Pericardium fibroblast (primary cell): ENCODE measurements around the gene TMEM161A. TPM values are rescaled to one million over a fixed set of nuclear protein-coding genes. Genes with fewer than 3 reads are reported as not detected.

Experiments
- total RNA-seq: library from RNA; depleted of rRNA; stranded (reverse); fragments of >200 nt; gene quantifications from 2 replicates; pipeline ENCODE4 v1.2.3, GENCODE V29; 2015

TMEM161A gene
- total RNA-seq, result 25.6 and 35.2 TPM in 2 replicates

DNA sequence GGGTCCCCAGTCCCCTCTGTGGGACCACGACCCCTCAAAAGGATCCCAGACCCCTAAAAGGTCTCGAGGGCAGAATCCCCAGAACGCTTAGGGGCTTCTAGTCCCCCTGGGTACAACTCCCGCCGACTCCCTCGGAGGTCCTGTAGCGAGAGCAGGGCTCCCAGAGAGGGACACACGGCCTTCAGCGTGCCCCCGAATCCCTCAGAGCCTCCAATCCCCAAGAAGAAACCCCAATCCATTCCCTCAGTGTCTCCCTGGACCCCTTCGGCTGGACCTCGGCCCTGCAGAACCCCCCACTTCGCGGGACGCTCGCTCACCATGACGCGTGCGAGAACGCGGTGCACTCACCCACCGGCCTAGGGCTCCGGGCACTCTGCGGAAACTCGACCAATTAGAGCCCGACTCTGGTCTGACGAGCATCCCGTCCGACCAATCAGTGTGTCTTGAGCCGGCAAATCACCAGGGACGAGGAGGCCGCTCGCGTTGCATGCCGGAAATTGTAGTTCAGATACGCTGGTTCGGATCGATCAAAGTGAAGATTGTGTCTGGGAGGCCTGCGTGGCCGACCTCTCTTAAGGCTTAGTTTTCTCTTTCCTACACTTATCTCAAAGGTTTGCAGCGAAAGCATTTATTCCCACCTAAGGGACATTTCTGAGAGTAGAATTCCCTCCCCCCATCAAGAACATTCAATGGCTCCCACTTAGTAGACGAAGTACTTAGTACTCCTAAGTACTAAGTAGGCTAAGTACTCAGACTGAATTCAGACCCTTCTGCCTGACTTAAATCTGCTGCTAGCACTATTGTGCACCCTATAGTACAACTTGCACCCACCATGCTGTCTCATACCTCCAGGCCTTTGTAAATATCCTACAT lies at the start of gene TMEM161A:
TMEM161A (minus strand) TSS at position 370 of the 873 bp plus-strand sequence; CDS start at position 320, 50 bp downstream.

DNA sequence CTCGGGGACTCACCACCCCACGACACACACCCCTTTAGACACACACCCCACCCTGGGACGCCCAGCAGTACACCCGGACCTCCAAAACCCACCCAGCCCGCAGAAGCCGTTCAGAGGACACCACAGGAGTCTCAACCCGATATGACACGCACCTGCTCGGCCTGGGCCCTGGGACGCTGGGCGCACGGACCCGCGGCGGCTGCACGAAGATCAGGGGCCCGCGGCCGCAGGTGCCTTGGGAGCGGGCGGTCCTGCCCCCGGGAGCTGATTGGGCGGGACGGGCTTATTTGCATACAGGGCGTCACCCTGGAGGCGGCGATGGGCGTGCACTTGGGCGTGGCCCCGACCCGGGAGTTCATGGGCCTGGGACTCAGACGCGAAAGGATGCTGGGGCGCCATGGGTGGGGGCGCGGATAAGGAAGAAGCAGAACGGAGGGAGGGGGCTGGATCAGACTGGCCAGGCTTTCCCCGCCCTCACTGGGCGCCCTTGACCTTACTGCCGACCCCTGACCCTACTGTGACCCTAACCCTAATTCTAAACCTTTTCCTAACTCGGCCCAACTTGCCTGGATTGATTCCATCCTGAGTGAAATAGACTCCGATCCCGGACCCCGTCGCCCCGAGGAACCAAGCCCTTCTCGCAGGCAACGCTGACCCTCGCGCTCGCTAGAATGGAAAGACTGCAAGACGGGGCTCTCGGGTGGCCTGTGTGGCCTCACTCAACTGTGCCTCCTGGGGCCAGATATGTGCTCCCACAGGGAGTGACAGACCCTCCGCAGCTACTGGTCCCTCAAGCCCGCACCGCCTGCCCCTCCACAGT lies 32.0 kb upstream of the TMEM161A start, which contains the start of gene MEF2B:
MEF2B (minus strand) TSS at position 211 of the 820 bp plus-strand sequence. CDS start 19,528 bp downstream, outside the sequence.

Other genes with a start within 250 kb of the TMEM161A start
- gene CERS1, start 242.3 kb downstream of the TMEM161A start, total RNA-seq, result 2.0 and 6.0 TPM in 2 replicates
- gene COPE, start 219.1 kb downstream of the TMEM161A start, total RNA-seq, result 200 and 351 TPM in 2 replicates
- gene DDX49, start 218.8 kb downstream of the TMEM161A start, total RNA-seq, result 50.0 and 63.2 TPM in 2 replicates
- gene HOMER3, start 197.3 kb downstream of the TMEM161A start, total RNA-seq, result 68.9 and 78.0 TPM in 2 replicates
- gene SUGP2, start 105.0 kb downstream of the TMEM161A start, total RNA-seq, result 13.4 and 14.6 TPM in 2 replicates
- 30.0 and 31.7 TPM in 2 replicates for gene ARMC6, start 104.9 kb downstream of the TMEM161A start, total RNA-seq
- gene SLC25A42, start 74.5 kb downstream of the TMEM161A start, total RNA-seq, result 7.7 and 11.6 TPM in 2 replicates
- gene MEF2B, start 31.8 kb upstream of the TMEM161A start, total RNA-seq, result 0.35 TPM in 1 of 2 replicates, not detected in the other
- gene BORCS8, start 53.7 kb upstream of the TMEM161A start, total RNA-seq, result 6.3 and 12.3 TPM in 2 replicates
- gene RFXANK, start 53.8 kb upstream of the TMEM161A start, total RNA-seq, result 60.1 and 69.4 TPM in 2 replicates
- gene NR2C2AP, start 64.9 kb upstream of the TMEM161A start, total RNA-seq, result 2.1 and 2.8 TPM in 2 replicates
- not detected in 2 replicates for gene NCAN, start 73.5 kb upstream of the TMEM161A start, total RNA-seq
- gene TM6SF2, start 134.8 kb upstream of the TMEM161A start, total RNA-seq, result 0.43 and 5.7 TPM in 2 replicates
- 18.2 and 19.8 TPM in 2 replicates for gene SUGP1, start 182.0 kb upstream of the TMEM161A start, total RNA-seq
- 22.0 and 26.8 TPM in 2 replicates for gene MAU2, start 182.4 kb upstream of the TMEM161A start, total RNA-seq